Hypothalamus (tissue), 51 donors: ENCODE data around the gene HPCAL1.
"Not testable (repeated sequence)": the region's sequence is repeated elsewhere in the genome, so short reads cannot be mapped to it uniquely, and the experiment has no call there.

Experiments
- DNase-seq, 51 donors: peaks; one replicate each; lab custom pipeline; 2025; lab: John Stamatoyannopoulos, UW

Gene HPCAL1

DNA sequence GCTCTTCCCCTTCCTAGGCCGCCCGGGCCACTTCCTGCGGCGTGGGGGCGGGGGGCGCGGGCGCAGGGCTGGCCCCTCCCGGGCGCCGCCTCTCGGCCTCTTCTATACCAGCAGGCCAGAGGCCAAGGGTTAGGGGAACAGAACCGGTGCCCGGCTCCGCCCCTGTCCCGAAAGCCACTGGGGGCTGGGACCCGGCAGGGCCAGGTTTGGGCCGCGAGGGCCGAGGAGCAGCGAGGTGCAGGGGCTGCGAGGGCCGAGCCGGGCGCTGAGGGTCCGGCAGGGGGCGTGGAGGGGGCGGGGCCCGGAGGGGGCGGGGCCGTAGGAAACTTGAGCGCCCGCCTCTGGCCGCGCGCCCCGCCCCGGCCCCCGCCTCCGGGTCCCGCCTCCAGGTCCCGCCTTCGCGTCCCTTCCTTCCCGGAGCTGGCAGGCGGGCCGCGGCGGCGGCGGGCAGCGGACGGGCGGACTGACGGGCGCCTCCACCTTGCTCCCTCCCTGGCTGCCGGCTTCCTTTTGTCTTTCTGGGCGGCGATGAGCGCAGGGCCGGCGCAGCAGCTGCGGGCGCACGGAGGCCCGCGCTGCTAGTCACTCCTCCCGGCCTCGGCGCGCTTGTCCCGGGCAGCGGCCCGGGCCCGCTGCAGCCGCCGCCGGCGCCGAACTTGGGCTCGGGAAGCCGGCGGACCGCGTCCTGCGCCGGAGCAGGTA lies at the start of gene HPCAL1:
Gene HPCAL1 (plus strand): TSS at position 426 of the 702 bp plus-strand sequence. CDS start 116,854 bp downstream, outside the sequence.
- peak; percentile 37 to 94 (median 84) for DNase-seq

DNA sequence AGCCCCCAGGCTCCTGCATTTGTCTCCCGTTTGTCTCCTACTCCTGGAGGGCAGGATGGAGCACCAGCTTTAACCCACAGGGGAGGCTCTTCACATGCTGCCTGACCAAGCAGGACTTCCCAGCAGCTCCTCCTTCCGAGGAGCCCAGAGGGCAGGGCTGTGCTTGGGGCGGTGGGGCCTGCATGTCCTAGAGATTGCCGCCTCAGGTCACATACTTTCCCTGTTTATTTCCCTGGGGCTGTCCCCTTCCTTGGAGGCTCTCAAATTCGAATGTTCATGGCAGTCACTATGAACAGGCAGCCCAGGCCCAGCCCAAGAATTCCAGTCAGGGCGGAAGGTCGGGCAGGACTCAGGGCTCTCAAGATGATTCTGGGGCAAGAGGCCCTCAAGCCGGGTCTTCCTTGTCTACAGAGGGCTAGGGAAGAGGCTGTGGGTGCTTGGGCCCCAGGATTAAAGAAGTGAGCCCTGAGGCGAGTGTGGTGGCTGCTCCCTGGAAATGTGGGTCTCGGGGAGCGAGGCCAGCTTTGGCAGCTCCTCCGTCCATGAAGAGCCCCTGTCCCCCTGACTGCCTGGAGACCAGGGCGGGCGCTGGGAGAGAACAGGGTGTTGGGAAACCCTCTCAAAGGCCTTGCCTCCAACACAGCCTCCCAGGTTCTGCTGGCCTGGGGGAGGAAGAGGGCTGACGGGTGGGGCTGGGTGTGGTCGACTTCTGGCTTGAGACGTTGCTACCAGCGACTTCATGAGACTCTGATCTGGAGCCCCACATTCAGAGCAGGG lies 48.9 kb upstream of the HPCAL1 start:
- DNase-seq, result no peak

DNA sequence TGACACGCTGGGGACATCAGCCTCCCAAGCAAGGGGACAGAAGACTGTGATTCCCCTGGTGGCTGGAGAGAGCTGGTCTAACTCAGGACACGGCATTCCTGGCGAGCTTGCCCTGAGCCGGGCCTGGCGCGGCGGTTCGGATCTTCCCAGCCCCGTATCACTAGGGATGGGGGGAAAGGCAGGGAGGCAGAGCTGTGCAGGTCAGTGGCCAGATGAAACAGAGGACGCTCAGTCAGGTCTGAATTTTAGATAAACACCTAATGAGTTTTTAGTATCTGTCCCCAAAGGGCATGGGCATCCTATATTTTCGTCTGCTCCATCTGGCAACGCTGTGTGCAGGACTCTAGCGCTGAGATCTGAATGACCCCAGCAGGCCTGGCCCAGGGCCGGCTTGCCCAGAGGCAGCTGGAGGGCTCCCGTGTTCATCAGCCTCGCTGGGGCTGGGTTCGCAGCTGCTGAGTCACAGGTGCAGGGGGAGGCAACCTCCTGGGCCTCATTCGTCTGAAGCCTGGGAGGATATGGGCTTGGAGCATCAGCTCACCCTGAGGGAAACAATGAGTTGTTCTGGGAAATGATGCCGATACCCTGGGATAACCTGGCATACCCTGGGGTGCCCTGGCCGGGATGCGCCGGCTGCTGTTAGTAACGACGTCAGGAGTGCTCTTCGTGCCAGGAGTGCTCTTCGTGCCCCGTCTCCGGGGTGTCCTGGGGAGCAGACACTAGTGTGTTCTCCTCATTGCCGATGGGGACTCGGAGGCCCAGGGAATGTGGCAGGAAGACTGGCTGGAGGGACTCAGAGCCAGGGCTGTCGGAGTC lies 48.1 kb upstream of the HPCAL1 start:
- no peak for DNase-seq

DNA sequence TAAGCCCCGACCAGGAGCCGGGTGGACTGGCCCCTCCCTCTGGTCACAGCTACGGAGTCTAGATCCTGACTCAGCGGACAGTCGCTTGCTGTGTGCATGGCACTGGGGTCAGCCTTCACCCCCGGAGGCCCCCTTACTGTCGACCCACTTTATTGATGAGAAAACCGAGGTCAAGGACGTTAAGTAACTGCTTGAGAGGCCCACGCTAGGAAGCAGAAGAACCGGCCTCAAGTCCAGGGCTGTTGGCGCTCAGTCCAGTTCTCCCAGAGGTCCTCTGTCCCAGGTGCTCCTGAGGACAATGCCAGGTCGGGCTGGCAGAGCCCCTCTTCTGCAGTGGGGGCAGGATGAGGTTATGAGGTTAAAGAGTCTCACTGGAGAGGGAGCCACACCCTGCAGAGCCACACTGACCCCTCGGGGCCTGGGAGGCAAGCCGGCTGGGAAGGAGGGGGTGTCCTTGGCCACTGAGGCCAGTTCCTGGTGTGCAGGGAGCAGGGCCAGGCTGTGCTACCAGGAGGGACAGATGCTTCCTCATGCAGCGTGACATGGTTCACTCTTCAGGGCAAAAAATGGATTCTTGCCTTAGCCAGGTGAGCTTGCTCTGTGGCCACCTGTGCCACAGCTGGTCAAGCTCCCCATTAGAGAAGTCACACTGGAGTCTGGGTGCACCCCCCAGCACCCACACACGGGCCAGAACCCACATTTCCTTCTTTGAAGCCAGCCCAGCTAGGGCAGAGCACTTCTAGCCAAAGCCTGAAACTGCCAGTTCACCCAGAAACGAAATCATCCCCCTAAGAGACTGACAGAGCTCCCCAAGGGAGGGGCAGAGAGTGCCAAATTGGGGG lies 47.3 kb upstream of the HPCAL1 start:
- DNase-seq, result no peak

DNA sequence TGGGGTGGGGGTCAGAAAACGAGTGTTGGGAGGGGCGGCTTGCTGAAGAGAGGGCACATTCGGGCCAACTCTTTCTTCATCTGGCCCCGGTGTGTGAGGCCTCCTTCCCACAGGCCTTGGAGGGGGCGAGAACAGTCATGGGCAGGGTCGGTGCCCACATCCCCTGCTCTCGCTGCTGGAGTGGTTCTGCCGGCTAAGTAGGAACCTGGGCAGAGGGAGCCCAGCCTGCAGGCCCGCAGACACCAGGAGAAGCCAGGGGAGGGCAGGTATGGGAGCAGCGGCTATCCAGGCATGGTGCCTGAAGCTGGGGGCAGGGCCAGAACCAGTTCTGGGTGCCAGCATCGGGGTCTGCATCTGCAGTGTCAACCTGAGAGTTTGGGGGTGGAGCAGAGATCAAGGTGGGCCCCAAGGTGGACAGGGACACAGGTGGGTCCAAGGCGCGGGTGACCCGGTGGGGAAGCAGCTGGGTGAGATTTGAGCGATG lies 46.6 kb upstream of the HPCAL1 start:
- no peak for DNase-seq

DNA sequence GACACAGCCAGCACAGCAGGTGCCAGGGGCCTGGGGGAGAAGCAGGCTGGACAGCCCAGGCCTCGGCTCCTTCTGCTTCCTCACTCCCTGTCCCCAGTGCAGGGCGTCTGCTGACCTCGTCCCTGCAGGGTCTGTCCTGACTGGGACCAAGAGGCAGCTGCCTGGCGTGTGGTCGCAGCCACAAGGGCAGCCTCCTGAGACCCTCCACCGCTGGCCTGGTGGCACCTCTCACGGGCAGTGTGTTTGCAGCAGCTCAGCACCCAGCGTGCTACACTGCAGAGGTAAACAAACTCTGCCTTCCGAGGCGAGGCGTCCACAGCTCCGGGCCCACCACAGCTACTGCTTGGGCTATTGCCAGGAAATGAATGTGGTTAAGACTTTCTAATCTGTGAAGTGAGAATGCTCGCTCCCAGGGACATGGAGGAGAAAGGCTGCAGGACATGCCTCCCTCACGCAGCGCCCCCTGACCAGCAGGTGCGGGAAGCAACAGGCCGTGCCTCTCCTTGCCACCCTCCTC lies 46.1 kb upstream of the HPCAL1 start:
- DNase-seq, result no peak

DNA sequence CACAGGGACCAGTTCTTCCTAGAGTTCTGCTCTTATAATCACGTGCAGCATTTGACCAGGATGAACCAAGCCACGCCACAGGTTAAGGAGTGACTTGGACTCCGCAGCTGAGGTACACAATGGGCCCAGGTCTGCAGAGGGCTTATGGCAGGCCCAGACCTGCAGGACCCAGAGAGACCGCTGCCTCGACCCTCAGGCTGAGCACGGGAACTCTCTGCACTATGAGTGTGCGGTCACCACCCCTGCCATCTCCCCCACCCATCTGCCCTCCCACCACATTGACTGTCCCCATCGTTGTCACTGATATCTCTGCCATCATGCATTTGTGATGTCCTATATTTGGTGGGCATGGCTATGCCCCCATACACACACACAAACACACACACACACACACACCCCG lies 45.7 kb upstream of the HPCAL1 start:
- no peak for DNase-seq

DNA sequence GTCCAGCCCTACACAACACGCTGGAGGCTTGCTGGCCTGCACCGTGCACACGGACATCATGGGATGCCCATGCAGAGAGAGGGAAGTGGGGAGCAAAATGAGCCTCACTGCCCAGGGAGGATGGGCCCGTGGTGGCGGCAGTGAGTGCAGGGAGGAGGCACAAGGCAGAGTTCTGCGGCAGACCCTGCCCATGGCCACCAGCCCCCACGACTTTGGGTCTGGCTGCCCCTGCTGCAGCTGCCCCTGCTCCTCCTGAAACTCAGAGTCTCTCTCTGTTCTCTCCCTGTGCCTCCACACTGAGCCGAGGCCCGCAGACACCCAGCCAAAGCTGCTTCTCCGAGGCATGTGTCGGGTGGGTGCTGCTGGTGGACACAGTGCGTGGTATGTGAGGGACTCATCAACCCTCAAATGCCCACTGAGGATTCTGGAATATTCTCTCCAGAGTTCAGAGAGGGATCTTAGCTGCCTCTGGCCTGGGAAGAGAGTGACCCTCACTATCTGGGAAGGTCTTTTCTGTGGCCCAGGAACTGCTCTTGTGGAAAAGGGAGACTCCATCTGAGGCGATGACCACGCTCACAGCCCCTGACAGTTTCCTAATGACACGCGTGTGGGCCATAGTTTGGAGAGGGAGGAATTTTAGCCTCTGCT lies 45.1 kb upstream of the HPCAL1 start:
- no peak for DNase-seq

DNA sequence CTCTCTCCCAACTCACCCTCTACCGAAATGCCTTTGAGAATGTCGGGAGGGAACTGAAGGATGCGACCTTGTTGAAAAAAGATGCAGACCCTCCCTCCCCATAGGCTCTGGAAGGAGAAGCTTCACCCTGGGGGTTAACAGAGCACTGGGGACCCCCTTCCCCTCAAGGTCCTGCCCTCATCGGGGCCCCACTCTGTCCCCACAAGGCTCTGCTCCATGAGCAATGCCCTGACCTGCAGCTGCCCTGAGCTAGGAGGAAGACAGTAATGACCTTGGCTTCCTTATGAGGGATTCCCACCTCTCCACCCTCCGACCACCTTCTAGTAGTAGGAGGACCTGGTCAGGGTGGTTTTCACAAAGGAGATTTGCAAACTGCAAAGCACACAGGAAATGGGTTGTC lies 44.4 kb upstream of the HPCAL1 start:
- no peak for DNase-seq

DNA sequence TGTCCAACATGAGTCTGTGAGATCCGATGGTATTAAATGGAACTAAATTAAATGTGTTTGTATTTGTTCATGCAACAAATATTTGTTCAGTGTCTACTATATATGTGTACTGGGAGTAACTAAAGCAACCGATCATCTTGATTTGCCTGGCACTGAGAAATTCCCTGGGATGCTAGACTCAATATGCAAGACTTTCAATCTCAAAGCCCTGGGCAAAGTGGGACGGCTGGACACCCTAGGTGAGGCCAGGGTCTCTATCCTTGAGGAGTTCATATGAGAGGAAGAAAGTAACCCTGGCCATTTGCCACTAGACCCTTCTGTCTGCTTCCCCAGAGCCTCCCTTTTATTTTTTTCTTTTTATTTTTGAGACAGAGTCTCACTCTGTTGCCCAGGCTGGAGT lies 44.0 kb upstream of the HPCAL1 start:
- no peak for DNase-seq

DNA sequence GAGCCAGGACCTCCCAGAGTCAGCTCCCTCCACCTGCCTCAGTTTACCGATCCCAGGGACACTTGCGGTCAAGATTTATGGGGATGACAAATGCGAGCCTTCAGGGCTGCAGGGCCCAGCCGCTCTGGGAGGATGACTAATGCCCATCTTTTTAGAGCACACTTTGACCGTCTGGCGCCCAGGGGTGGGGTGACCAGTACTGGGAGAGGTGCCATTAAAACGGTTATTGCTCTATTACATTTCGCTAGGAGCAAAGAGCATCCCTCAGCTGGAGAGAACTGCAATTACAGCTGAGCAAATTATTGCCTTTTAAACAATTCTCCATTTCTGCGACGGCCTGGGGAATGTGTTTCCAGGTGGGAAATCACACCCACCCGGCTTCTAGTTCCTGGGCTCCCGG lies 42.6 kb upstream of the HPCAL1 start:
- no peak for DNase-seq

DNA sequence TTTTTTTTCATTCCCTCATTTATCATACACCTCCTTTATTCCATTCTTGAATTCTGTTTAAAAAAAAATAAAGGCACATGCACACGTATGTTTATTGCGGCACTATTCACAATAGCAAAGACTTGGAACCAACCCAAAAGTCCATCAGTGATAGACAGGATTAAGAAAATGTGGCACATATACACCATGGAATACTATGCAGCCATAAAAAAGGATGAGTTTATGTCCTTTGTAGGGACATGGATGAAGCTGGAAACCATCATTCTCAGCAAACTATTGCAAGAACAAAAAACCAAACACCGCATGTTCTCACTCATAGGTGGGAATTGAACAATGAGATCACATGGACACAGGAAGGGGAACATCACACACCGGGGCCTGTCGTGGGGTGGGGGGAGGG lies 39.2 kb upstream of the HPCAL1 start:
- DNase-seq, result not testable (repeated sequence)

DNA sequence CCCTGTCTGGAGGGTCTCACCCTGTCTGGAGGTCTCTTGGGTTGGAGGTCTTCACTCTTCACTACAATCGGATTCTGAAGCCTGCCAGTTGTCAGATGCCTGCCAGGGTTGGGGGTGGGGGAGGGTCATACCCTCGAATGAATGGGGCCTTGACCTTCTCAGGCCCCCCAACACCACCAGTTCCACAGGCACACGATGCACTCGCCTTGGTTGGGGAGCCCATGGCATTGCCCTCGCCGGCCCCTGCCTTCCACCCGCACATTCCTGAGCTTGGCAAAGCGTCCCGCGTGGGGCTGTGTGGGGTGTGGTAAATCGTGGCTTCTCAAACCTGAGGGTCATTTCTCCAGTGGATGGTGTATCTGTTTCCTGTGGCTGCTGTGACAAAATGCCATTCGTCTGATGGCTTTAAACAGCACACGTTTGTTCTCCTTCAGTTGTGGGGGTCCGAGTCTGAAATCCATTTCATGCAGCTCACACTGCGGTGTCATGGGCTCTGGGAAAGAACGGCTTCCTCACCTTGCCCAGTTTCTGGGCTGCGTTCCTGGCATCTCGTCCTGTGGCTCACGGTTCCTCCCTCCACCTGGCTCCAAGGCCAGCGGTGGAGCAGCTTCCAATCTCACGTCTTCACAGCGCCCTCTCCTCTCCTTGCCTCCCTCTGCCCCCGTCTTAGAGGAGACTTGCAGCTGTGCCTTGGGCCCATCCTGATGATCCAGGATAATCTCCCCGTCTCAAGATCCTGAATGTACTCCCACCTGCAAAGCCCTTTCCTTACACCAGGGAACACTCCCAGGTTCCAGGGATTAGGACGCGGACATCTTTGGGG lies 38.0 kb upstream of the HPCAL1 start:
- DNase-seq, result no peak

DNA sequence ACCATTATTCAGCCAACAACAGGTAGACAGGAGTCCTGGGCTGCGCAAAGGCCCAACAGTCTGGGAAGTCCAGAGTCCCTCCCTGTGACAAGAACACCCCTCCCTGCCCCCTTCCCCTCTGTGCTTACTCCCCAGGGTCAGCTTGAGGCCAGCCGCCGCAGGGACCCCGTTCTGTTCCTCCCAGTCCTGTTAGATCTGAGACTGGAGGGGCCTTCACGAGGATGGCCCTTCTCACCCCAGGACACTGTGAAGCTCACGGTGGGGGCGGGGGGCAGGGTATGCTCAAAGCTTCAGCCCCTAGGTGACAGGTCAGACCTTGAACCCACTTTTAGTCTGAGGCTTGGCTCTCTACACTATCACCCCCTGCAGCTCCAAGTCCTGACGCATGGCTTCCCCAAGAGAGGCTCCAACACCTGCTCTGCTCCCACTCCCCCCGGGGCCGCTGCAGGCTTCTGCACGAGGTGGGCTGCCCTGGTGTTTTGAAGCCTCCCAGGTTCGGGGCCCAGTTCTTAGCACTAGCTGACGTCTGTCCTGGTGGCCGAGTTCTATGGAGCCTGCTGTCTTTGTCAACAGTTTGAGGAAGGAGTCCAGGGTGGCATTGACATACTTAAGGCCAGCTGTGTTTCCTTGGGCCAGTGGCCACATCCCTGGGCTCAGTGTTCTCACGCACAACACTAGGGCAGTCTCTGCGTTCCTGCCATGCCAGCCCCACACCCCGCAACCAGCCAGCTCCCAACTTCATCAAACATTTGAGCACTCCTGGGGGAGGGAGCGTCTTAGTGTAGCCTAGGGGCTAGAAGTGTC lies 37.2 kb upstream of the HPCAL1 start:
- no peak for DNase-seq

DNA sequence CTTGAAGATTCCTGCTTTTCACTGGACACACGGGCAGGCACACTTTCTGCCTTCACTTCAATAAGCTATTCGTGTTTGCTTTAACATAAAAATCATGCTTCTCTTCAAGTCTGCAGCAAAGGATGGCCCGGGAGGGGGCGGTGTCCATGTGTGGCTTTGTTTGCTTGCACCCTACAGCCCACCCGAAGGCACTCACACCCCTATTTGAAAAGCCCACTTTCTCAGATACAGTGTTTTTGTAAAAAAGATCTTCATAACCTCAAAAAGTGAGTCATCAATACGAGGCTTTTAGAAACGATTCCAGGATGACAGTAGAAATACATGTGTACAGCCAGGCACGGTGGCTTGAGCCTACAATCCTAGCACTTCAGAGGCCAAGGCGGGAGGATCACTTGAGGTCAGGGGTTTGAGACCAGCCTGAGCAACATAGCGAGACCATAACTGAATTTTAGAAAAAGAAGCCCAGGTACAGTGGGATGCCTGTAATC lies 36.5 kb upstream of the HPCAL1 start:
- no peak for DNase-seq

DNA sequence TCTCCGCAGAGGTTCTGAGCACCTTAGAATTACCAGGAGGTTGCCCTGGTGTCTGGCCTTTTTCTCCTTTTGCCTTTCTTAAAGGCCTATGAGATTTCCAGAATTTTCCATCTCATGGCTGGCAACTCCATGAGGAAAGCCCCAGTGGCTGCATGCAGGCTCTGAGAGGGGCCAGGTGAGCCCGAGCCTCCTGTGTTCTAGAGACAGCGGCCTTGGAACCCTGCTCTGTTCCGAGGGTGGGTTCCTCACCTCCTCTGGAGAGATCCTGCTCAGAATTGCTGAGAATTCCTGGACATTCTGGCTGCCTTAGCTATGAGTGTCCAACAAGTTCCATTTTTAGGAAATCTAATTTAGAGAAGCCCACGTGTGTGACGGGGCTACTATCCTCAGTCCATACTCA lies 35.7 kb upstream of the HPCAL1 start:
- no peak for DNase-seq
